Tibial nerve (tissue), 4 donors: ENCODE data around the gene ZNF324B. TPM values are rescaled to one million over a fixed set of nuclear protein-coding genes. Genes with fewer than 3 reads are reported as not detected.
"Not testable (repeated sequence)": the region's sequence is repeated elsewhere in the genome, so short reads cannot be mapped to it uniquely, and the experiment has no call there.

Experiments
- DNase-seq, 2 donors: peaks; one replicate each; pipeline ENCODE4 v3.0.0-alpha.2; 2019; ENCODE audit warnings: low spot score in 2 of 2
- H3K27ac ChIP-seq, 4 donors: fragments of 200-600 bp; sonication (generic) in 3 of 4; one replicate each; pipeline ENCODE4 v1.5.1; 2017 to 2019; ENCODE audit warnings: mild to moderate bottlenecking in 1 of 4
- H3K27me3 ChIP-seq, 2 donors: fragments of 200-600 bp; sonication (generic) in 1 of 2; one replicate each; pipeline versions ENCODE4 v1.5.1 to v1.6.0; 2017 to 2019
- H3K36me3 ChIP-seq, 3 donors: fragments of 200-600 bp; sonication (generic); one replicate each; pipeline ENCODE4 v1.5.1; 2018 to 2019
- H3K4me1 ChIP-seq, 4 donors: fragments of 200-600 bp; sonication (generic) in 3 of 4; one replicate each; pipeline ENCODE4 v1.5.1; 2017 to 2019
- H3K4me3 ChIP-seq, 4 donors: fragments of 200-600 bp; sonication (generic) in 3 of 4; one replicate each; pipeline ENCODE4 v1.5.1; 2017 to 2019; ENCODE audit warnings: mild to moderate bottlenecking in 1 of 4, moderate library complexity in 1 of 4
- H3K9me3 ChIP-seq, 4 donors: fragments of 200-600 bp; sonication (generic) in 3 of 4; one replicate each; pipeline ENCODE4 v1.5.1; 2017 to 2019
- EP300 ChIP-seq, 2 donors: sonication (generic); formaldehyde crosslinking; IDR thresholded peaks; one replicate each; pipeline ENCODE4 v1.6.1; 2017; ENCODE audit warnings: antibody characterized with exemption in 2 of 2, mild to moderate bottlenecking in 1 of 2
- POLR2A ChIP-seq, 2 donors: fragments of 450-650 bp; IDR thresholded peaks; one replicate each; pipeline ENCODE4 v1.6.1; 2017; ENCODE audit warnings: antibody characterized with exemption in 2 of 2, mild to moderate bottlenecking in 2 of 2, moderate library complexity in 2 of 2
- WGBS, 2 donors: methylation state at CpG; one replicate each; pipeline ENCODE4 v1.1.5; 2018; 5-methylcytosine and 5-hydroxymethylcytosine counted together
- total RNA-seq, 4 donors: library from RNA; depleted of rRNA; stranded (reverse); fragments of >200 nt; gene quantifications; one replicate each; pipeline ENCODE4 v1.1.0, GENCODE V29; 2016
- TF ChIP-seq, protein P1 (sequence below), 5 experiments: fragments of 200-600 bp in 3 of 5; fragments of 450-650 bp in 2 of 5; sonication (generic) in 3 of 5; IDR thresholded peaks; one replicate each; pipeline ENCODE4 v1.5.1; 2016 to 2019; ENCODE audit warnings: antibody characterized with exemption in 5 of 5, mild to moderate bottlenecking in 3 of 5, moderate library complexity in 2 of 5

ZNF324B gene
- total RNA-seq, 4 donors from 2014 or later: 13.6 to 23.4 (median 15.5) TPM

DNA sequence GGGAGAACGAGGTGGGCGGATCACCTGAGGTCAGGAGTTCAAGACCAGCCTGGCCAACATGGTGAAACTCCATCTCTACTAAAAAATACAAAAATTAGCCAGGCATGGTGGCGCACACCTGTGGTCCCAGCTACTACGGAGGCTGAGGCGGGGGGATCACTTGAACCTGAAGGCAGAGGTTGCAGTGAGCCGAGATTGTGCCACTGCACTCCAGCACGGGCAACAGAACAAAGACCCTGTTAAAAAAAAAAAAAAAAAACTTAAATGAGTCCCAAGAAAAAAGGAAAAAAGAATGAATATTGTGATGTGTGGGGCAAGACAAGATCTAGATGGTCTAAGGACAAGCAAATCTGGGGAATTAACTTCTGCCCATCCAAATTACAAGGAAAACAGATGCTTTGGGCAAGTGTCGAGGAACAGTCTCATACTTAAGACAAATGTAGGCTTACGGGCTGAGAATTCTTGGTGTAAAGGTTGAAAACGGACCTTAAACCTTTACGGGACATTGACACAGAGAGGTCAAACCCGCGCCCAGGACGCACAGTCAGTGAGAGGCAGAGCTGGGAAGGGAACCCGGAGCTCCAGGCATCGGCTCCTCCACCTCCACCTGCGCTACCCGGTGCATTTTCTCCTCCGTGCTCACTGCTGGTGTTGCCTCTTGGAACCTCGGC, 14.8 kb downstream of the ZNF324B start:
- H3K36me3 ChIP-seq: peaks cover 0 to 18% (median 0%) of the 10 kb centered on the region in 3 donors
- H3K4me3 ChIP-seq: peak overlapping the region; percentile 30 to 100 (median 82)
- H3K27me3 ChIP-seq: no peaks in the 10 kb centered on the region
- peaks cover 0 to 16% (median 7%) of the 10 kb centered on the region in 4 donors for H3K4me1 ChIP-seq
- TF ChIP-seq, protein P1, sequence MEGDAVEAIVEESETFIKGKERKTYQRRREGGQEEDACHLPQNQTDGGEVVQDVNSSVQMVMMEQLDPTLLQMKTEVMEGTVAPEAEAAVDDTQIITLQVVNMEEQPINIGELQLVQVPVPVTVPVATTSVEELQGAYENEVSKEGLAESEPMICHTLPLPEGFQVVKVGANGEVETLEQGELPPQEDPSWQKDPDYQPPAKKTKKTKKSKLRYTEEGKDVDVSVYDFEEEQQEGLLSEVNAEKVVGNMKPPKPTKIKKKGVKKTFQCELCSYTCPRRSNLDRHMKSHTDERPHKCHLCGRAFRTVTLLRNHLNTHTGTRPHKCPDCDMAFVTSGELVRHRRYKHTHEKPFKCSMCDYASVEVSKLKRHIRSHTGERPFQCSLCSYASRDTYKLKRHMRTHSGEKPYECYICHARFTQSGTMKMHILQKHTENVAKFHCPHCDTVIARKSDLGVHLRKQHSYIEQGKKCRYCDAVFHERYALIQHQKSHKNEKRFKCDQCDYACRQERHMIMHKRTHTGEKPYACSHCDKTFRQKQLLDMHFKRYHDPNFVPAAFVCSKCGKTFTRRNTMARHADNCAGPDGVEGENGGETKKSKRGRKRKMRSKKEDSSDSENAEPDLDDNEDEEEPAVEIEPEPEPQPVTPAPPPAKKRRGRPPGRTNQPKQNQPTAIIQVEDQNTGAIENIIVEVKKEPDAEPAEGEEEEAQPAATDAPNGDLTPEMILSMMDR (IDR thresholded peaks at IDR 0.05): no peak
- peak overlapping the region in 1 of 4 donors; percentile 84 for H3K27ac ChIP-seq
- no peaks in the 10 kb centered on the region for H3K9me3 ChIP-seq
- DNase-seq: no peak
- 34% methylated on average over 20 of the region's 20 CpGs for WGBS, 2 donors

DNA sequence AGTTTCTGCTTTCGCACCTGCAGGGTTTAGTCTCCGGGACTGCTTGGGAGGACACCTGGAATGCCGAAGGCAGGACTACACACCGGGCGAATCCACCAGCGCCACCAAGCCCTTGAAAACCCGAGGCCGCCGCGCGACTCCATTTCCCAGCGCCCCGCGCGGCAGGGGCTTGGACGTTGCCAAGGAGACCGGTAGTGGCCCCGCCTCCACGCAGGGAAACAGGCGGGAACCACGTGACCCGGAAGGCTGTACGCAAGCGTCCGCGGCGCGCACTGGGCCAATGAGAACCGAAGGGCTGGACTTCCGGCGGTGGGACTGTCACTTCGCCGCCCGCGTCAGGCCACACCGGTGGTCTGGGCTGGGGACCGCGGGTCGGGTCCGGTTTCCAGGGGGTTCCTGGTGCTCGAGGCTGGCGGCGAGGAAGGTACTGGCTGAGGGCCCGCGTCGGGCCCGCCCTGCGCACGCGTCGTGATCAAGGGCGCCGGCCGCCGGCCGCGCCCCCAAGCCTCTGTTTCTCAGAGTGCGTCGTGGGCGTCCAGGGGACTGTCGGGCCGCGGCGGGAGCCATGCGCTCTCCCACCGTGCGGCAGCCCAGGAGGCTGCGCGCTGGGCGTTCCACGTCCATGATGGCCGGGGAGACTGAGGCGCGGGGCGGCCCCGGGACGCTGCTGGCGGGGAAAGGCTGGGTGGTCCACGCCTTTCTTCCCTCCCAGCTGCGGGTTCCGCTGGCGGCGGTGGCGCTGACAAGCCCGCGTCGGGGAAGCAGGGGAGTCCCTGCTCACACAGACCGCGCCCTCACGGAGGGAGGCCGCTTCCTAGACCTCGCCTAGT, 15.6 kb downstream of the ZNF324B start, which contains the start of gene ZNF324:
Gene ZNF324, plus strand, starts transcription at position 321 of the 830 bp plus-strand sequence. CDS start 2,106 bp downstream, outside the sequence.
- H3K36me3 ChIP-seq: peaks cover 0 to 26% (median 0%) of the 10 kb centered on the region in 3 donors
- WGBS, 2 donors: 0 to 1% methylated on average over 28 to 41 of the region's 92 CpGs
- H3K4me3 ChIP-seq: peak within 1 kb of the TSS; percentile 66 to 100 (median 98)
- TF ChIP-seq, protein P1 (IDR thresholded peaks at IDR 0.05): peak in 1 of 5 experiments; percentile 28
- peak in 1 of 2 donors; percentile 47 for TF ChIP-seq POLR2A (IDR thresholded peaks at IDR 0.05)
- TF ChIP-seq EP300 (IDR thresholded peaks at IDR 0.05): peak; percentile 74 to 94
- H3K27ac ChIP-seq: peak within 1 kb of the TSS in 3 of 4 donors; percentile 81 to 84 (median 82)
- no peaks in the 10 kb centered on the region for H3K9me3 ChIP-seq
- no peaks in the 10 kb centered on the region for H3K27me3 ChIP-seq
- peaks cover 0 to 16% (median 7%) of the 10 kb centered on the region in 4 donors for H3K4me1 ChIP-seq
- peak; percentile 98 for DNase-seq

DNA sequence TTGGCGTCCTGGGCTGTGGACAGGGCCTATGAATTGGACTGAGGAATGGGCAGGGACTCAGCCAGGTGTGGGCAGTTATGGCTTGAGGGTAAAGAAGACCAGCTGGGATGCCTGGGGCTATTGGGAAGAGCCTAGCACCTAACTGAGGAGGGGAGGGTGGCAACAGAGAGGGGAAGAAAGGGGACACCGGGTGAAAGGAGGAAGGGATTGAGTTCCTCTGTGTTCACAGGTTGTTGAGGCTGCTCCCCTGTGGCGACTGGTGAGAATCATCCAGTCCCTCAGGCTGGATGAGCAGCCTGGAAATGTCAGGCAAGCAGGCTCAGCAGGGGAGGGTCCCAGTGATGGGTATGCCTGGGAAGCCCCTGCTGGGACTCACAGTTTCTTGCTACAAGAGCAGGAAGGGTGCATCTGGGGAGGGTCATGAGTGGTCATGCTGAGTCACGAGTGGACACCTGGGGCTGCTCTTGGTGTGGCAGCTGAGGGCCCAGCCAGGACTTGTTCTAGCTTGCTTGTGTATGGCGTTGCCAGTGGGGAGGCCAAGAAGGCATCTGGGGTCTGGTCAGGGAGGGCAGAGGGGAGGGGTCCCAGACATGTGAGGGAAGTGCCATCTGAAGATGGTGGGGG, 16.9 kb downstream of the ZNF324B start:
- no peaks in the 10 kb centered on the region for H3K27me3 ChIP-seq
- TF ChIP-seq, protein P1 (IDR thresholded peaks at IDR 0.05): no peak
- TF ChIP-seq POLR2A (IDR thresholded peaks at IDR 0.05): no peak
- TF ChIP-seq EP300 (IDR thresholded peaks at IDR 0.05): no peak
- H3K4me1 ChIP-seq: peaks cover 0 to 16% (median 7%) of the 10 kb centered on the region in 4 donors
- H3K9me3 ChIP-seq: no peaks in the 10 kb centered on the region
- peak overlapping the region in 1 of 4 donors; percentile 66 for H3K4me3 ChIP-seq
- 57 to 71% methylated on average over 5 of the region's 5 CpGs for WGBS, 2 donors
- DNase-seq: no peak
- no peak overlapping the region for H3K27ac ChIP-seq
- H3K36me3 ChIP-seq: peaks cover 0 to 39% (median 0%) of the 10 kb centered on the region in 3 donors

DNA sequence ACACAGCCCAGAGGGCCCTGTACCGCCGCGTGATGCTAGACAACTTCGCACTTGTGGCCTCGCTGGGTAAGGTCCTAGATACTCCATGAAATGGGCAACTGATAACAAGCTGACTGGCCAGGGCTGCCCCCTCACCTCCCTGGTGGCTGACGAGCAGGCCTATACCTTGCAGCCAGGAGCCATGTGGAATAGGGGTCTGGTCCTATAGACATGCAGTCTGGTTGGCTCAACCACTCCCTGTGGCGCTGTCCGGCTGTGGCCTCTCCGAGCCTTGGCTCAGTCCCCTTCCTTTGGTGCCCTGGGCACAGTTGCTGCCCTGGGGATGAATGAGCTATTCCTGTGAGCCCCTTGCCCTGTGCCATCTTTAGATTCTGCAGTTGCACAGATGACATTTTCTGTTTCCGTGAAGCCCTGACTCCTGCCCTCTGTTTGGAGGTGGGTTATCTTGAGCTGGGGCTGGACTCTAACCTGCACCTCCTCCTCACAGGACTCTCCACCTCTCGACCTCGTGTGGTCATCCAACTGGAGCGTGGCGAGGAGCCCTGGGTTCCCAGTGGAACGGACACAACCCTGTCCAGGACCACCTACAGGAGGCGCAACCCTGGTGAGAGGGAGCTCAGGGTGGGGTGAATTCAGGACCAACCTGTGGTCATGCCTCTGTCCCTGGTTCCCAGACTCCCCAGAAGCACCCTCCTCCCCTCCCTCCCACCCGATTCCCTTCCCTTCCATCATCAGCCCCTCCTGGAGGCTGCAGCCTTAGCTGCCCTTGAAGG, 18.0 kb downstream of the ZNF324B start:
- H3K4me1 ChIP-seq: peaks cover 0 to 17% (median 7%) of the 10 kb centered on the region in 4 donors
- 89 to 94% methylated on average over 14 to 16 of the region's 17 CpGs for WGBS, 2 donors
- no peaks in the 10 kb centered on the region for H3K27me3 ChIP-seq
- no peak for DNase-seq
- no peaks in the 10 kb centered on the region for H3K9me3 ChIP-seq
- H3K27ac ChIP-seq: no peak overlapping the region
- TF ChIP-seq POLR2A (IDR thresholded peaks at IDR 0.05) (no peak), EP300 (IDR thresholded peaks at IDR 0.05) (no peak)
- TF ChIP-seq, protein P1 (IDR thresholded peaks at IDR 0.05): no peak
- H3K4me3 ChIP-seq: no peak overlapping the region
- H3K36me3 ChIP-seq: peaks cover 0 to 50% (median 0%) of the 10 kb centered on the region in 3 donors

DNA sequence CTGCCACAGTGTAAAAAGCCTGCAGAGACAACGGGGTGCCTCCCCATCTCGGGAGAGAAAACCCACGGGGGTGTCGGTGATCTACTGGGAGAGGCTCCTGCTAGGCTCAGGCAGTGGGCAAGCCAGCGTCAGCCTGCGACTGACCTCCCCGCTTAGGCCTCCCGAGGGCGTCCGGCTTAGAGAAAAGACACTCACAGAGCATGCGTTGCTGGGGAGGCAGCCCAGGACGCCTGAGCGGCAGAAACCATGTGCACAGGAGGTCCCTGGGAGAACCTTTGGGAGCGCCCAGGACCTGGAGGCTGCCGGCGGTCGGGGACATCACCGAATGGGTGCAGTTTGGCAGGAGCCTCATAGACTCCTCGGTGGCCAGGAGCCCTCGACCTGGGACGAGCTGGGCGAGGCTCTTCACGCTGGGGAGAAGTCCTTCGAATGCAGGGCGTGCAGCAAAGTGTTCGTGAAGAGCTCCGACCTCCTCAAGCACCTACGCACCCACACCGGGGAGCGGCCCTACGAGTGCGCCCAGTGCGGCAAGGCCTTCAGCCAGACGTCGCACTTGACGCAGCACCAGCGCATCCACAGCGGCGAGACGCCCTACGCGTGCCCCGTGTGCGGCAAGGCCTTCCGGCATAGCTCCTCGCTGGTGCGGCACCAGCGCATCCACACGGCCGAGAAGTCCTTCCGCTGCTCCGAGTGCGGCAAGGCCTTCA, 19.6 kb downstream of the ZNF324B start:
- H3K9me3 ChIP-seq, DNase-seq, H3K4me3 ChIP-seq, H3K27ac ChIP-seq, H3K27me3 ChIP-seq: not testable (repeated sequence)
- Histone ChIP-seq H3K4me1 (peaks cover 0 to 28% (median 14%) of the 10 kb centered on the region in 4 donors), H3K36me3 (peaks cover 0 to 51% (median 0%) of the 10 kb centered on the region in 3 donors)
- WGBS, 2 donors: 79 to 88% methylated on average over 14 to 23 of the region's 53 CpGs
